GM23338 (cell line): Measurements from ENCODE around the gene CMIP. TPM values are rescaled to one million over a fixed set of nuclear protein-coding genes. Genes with fewer than 3 reads are reported as not detected.

Source experiments
- CREB1 ChIP-seq: fragments of 250-450 bp; sonication (Bioruptor Pico); IDR thresholded peaks from 2 replicates; pipeline ENCODE4 v1.5.0; 2020; ENCODE audit warnings: low read depth, mild to moderate bottlenecking, moderate library complexity
- EZH2 ChIP-seq: fragments of 200-600 bp; sonication (generic); IDR thresholded peaks from one replicate; pipeline ENCODE4 v1.8.0; 2017; ENCODE audit warnings: antibody characterized with exemption, mild to moderate bottlenecking, low read depth; ENCODE audit not compliant: unreplicated experiment
- EZH2phosphoT487 ChIP-seq: fragments of 200-600 bp; sonication (generic); IDR thresholded peaks from one replicate; pipeline ENCODE4 v1.8.1; 2018; ENCODE audit warnings: antibody characterized with exemption; ENCODE audit not compliant: unreplicated experiment
- NANOG ChIP-seq: IDR thresholded peaks from 2 replicates; pipeline ENCODE4 v1.6.1; 2016; ENCODE audit warnings: antibody characterized with exemption, borderline replicate concordance
- POLR2AphosphoS5 ChIP-seq: IDR thresholded peaks from 2 replicates; pipeline ENCODE4 v1.6.1; 2016; ENCODE audit warnings: antibody characterized with exemption, low read depth
- polyA plus RNA-seq: library from polyadenylated mRNA; unstranded; fragments of >200 nt; fragmentation: Nextera tagmentation; extraction: Ambion mirVana; gene quantifications from 2 replicates; pipeline ENCODE4 v1.2.1, GENCODE V29; 2016
- total RNA-seq: library from RNA; depleted of rRNA; stranded (reverse); fragments of >200 nt; shearing (Covaris generic); gene quantifications from 2 replicates; pipeline ENCODE4 v1.2.3, GENCODE V29; 2014
- TF ChIP-seq, protein P1 (sequence below): fragments of 250-450 bp; sonication (Bioruptor Pico); IDR thresholded peaks from 2 replicates; pipeline ENCODE4 v1.5.0; 2020; ENCODE audit warnings: mild to moderate bottlenecking, moderate library complexity
- TF ChIP-seq, protein P2 (sequence below), 2 experiments: fragments of 200-600 bp in 1 of 2; sonication (generic) in 1 of 2; conservative IDR thresholded peaks; 2 replicates each; pipeline versions ENCODE4 v1.5.1 to v1.6.1; 2016 to 2017; ENCODE audit warnings: antibody characterized with exemption in 2 of 2, low read depth in 2 of 2, mild to moderate bottlenecking in 2 of 2, moderate library complexity in 1 of 2
- TF ChIP-seq, protein P3 (sequence below): IDR thresholded peaks from 2 replicates; pipeline ENCODE4 v1.6.1; 2016; ENCODE audit warnings: antibody characterized with exemption

CMIP gene
- total and polyA plus RNA-seq, 2 experiments from 2014 or later, result 9.5 to 62.3 TPM

DNA sequence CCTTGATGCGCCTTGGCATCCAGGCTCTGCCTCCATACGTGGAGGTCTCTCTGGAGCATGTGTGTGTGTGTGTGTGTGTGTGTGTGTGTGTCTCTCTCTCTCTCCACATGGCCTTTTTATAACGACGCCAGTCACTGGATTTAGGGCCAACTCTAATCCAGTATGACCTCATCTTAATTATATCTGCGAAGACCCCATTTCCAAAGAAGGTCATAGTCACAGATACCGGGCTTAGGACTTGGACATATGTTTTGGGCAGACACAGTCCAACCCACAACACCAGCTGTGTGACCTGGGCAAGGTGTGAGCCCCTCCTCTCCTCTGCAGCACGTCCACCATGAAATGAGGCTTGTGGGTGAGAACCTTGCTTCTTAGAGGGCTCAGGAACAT lies 196.1 kb downstream of the CMIP start (continued):
- TF ChIP-seq, protein P1, sequence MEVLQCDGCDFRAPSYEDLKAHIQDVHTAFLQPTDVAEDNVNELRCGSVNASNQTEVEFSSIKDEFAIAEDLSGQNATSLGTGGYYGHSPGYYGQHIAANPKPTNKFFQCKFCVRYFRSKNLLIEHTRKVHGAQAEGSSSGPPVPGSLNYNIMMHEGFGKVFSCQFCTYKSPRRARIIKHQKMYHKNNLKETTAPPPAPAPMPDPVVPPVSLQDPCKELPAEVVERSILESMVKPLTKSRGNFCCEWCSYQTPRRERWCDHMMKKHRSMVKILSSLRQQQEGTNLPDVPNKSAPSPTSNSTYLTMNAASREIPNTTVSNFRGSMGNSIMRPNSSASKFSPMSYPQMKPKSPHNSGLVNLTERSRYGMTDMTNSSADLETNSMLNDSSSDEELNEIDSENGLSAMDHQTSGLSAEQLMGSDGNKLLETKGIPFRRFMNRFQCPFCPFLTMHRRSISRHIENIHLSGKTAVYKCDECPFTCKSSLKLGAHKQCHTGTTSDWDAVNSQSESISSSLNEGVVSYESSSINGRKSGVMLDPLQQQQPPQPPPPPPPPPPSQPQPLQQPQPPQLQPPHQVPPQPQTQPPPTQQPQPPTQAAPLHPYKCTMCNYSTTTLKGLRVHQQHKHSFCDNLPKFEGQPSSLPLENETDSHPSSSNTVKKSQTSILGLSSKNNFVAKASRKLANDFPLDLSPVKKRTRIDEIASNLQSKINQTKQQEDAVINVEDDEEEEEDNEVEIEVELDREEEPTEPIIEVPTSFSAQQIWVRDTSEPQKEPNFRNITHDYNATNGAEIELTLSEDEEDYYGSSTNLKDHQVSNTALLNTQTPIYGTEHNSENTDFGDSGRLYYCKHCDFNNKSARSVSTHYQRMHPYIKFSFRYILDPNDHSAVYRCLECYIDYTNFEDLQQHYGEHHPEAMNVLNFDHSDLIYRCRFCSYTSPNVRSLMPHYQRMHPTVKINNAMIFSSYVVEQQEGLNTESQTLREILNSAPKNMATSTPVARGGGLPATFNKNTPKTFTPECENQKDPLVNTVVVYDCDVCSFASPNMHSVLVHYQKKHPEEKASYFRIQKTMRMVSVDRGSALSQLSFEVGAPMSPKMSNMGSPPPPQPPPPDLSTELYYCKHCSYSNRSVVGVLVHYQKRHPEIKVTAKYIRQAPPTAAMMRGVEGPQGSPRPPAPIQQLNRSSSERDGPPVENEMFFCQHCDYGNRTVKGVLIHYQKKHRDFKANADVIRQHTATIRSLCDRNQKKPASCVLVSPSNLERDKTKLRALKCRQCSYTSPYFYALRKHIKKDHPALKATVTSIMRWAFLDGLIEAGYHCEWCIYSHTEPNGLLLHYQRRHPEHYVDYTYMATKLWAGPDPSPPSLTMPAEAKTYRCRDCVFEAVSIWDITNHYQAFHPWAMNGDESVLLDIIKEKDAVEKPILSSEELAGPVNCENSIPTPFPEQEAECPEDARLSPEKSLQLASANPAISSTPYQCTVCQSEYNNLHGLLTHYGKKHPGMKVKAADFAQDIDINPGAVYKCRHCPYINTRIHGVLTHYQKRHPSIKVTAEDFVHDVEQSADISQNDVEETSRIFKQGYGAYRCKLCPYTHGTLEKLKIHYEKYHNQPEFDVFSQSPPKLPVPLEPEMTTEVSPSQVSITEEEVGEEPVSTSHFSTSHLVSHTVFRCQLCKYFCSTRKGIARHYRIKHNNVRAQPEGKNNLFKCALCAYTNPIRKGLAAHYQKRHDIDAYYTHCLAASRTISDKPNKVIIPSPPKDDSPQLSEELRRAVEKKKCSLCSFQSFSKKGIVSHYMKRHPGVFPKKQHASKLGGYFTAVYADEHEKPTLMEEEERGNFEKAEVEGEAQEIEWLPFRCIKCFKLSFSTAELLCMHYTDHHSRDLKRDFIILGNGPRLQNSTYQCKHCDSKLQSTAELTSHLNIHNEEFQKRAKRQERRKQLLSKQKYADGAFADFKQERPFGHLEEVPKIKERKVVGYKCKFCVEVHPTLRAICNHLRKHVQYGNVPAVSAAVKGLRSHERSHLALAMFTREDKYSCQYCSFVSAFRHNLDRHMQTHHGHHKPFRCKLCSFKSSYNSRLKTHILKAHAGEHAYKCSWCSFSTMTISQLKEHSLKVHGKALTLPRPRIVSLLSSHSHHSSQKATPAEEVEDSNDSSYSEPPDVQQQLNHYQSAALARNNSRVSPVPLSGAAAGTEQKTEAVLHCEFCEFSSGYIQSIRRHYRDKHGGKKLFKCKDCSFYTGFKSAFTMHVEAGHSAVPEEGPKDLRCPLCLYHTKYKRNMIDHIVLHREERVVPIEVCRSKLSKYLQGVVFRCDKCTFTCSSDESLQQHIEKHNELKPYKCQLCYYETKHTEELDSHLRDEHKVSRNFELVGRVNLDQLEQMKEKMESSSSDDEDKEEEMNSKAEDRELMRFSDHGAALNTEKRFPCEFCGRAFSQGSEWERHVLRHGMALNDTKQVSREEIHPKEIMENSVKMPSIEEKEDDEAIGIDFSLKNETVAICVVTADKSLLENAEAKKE (CRISPR knock-in tag), result no peak
- TF ChIP-seq CREB1 (CRISPR knock-in tag) (no peak), EZH2phosphoT487 (no peak), POLR2AphosphoS5 (no peak), EZH2 (no peak), NANOG (no peak)
- TF ChIP-seq, protein P2, sequence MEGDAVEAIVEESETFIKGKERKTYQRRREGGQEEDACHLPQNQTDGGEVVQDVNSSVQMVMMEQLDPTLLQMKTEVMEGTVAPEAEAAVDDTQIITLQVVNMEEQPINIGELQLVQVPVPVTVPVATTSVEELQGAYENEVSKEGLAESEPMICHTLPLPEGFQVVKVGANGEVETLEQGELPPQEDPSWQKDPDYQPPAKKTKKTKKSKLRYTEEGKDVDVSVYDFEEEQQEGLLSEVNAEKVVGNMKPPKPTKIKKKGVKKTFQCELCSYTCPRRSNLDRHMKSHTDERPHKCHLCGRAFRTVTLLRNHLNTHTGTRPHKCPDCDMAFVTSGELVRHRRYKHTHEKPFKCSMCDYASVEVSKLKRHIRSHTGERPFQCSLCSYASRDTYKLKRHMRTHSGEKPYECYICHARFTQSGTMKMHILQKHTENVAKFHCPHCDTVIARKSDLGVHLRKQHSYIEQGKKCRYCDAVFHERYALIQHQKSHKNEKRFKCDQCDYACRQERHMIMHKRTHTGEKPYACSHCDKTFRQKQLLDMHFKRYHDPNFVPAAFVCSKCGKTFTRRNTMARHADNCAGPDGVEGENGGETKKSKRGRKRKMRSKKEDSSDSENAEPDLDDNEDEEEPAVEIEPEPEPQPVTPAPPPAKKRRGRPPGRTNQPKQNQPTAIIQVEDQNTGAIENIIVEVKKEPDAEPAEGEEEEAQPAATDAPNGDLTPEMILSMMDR (conservative IDR thresholded peaks at IDR 0.05; ENCODE audit: low read depth in 2 of 2), result no peak
- TF ChIP-seq, protein P3, sequence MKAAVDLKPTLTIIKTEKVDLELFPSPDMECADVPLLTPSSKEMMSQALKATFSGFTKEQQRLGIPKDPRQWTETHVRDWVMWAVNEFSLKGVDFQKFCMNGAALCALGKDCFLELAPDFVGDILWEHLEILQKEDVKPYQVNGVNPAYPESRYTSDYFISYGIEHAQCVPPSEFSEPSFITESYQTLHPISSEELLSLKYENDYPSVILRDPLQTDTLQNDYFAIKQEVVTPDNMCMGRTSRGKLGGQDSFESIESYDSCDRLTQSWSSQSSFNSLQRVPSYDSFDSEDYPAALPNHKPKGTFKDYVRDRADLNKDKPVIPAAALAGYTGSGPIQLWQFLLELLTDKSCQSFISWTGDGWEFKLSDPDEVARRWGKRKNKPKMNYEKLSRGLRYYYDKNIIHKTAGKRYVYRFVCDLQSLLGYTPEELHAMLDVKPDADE, result no peak
